ENCODE data around the gene SLC66A3. TPM values are rescaled to one million over a fixed set of nuclear protein-coding genes. Genes with fewer than 3 reads are reported as not detected.

The SLC66A3 gene
- total RNA-seq, 1 donor from 2014 or later = 17.6 TPM

DNA sequence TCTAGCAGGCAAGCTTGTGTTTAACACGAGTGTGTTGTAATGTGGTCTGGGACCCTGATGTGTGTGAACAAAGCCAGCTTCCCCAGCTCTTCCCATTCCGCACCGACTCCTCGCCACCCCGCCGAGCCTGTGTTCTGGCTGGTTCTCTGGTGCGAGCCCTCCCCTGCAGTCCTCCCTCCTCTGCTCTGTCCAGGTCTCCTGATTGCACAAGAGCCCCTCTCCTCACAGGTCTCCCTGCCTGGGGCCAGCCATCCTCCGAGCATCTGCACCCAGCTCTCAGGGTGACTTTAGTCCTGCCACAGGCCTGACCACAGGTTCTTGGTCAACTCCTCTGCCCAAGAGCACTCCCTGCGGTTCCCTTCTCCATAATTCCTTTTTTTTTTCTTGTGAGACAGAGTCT, 13.2 kb downstream of the SLC66A3 start:
- FAIRE-seq (no peak), DNase-seq (ENCODE audit: low read depth) (no peak)
- Histone ChIP-seq H3K4me3 (ENCODE audit: low read depth, low read length) (no peak overlapping the region), H3K27me3 (ENCODE audit: control insufficient read depth, insufficient read depth, low read length) (no peaks in the 10 kb centered on the region), H3K36me3 (ENCODE audit: control insufficient read depth, insufficient read depth, low read length) (no peaks in the 10 kb centered on the region)
- TF ChIP-seq, protein P1, sequence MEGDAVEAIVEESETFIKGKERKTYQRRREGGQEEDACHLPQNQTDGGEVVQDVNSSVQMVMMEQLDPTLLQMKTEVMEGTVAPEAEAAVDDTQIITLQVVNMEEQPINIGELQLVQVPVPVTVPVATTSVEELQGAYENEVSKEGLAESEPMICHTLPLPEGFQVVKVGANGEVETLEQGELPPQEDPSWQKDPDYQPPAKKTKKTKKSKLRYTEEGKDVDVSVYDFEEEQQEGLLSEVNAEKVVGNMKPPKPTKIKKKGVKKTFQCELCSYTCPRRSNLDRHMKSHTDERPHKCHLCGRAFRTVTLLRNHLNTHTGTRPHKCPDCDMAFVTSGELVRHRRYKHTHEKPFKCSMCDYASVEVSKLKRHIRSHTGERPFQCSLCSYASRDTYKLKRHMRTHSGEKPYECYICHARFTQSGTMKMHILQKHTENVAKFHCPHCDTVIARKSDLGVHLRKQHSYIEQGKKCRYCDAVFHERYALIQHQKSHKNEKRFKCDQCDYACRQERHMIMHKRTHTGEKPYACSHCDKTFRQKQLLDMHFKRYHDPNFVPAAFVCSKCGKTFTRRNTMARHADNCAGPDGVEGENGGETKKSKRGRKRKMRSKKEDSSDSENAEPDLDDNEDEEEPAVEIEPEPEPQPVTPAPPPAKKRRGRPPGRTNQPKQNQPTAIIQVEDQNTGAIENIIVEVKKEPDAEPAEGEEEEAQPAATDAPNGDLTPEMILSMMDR (IDR thresholded peaks at IDR 0.05; ENCODE audit: insufficient read depth, low read length, severe bottlenecking) = no peak

GRCh38 chr2:11169333-11169732, 14.1 kb downstream of the SLC66A3 start:
- FAIRE-seq = no peak

GRCh38 chr2:11174222-11174621, 19.0 kb downstream of the SLC66A3 start:
- Histone ChIP-seq H3K4me3 (ENCODE audit: low read depth, low read length) (no peak overlapping the region), H3K36me3 (ENCODE audit: control insufficient read depth, insufficient read depth, low read length) (peaks cover 3% of the 10 kb centered on the region), H3K27me3 (ENCODE audit: control insufficient read depth, insufficient read depth, low read length) (no peaks in the 10 kb centered on the region)
- TF ChIP-seq, protein P1 (IDR thresholded peaks at IDR 0.05; ENCODE audit: insufficient read depth, low read length, severe bottlenecking) = no peak
- DNase-seq (ENCODE audit: low read depth) = no peak
- FAIRE-seq = no peak

More at GRCh38 chr2:11169333-11169732, 14.1 kb downstream of the SLC66A3 start:
- Histone ChIP-seq H3K27me3 (ENCODE audit: control insufficient read depth, insufficient read depth, low read length) (no peaks in the 10 kb centered on the region), H3K4me3 (ENCODE audit: low read depth, low read length) (no peak overlapping the region), H3K36me3 (ENCODE audit: control insufficient read depth, insufficient read depth, low read length) (no peaks in the 10 kb centered on the region)
- DNase-seq (ENCODE audit: low read depth) = no peak
- TF ChIP-seq, protein P1 (IDR thresholded peaks at IDR 0.05; ENCODE audit: insufficient read depth, low read length, severe bottlenecking) = no peak

- FAIRE-seq = no peak
- TF ChIP-seq, protein P1 (IDR thresholded peaks at IDR 0.05; ENCODE audit: insufficient read depth, low read length, severe bottlenecking) = no peak
- H3K27me3 ChIP-seq (ENCODE audit: control insufficient read depth, insufficient read depth, low read length) = no peaks in the 10 kb centered on the region
- H3K4me3 ChIP-seq (ENCODE audit: low read depth, low read length) = no peak overlapping the region
- peaks cover 3% of the 10 kb centered on the region for H3K36me3 ChIP-seq (ENCODE audit: control insufficient read depth, insufficient read depth, low read length)
- no peak for DNase-seq (ENCODE audit: low read depth)
Measured at GRCh38 chr2:11175293-11175795, 20.1 kb downstream of the SLC66A3 start.

GRCh38 chr2:11177871-11178690, 22.8 kb downstream of the SLC66A3 start:
- Histone ChIP-seq H3K27me3 (ENCODE audit: control insufficient read depth, insufficient read depth, low read length) (no peaks in the 10 kb centered on the region), H3K4me3 (ENCODE audit: low read depth, low read length) (no peak overlapping the region), H3K36me3 (ENCODE audit: control insufficient read depth, insufficient read depth, low read length) (peaks cover 3% of the 10 kb centered on the region)
- TF ChIP-seq, protein P1 (IDR thresholded peaks at IDR 0.05; ENCODE audit: insufficient read depth, low read length, severe bottlenecking) = no peak
- FAIRE-seq (no peak), DNase-seq (ENCODE audit: low read depth) (no peak)

All from bronchial epithelial cell (primary cell).